NCI-H1417 (cell line): Measurements from ENCODE around the gene USH2A.
"Not testable (repeated sequence)": the region's sequence is repeated elsewhere in the genome, so short reads cannot be mapped to it uniquely, and the experiment has no call there.

Experiments used
- DNase-seq, 3 experiments: peaks; one replicate each; lab custom pipeline; 2025; lab: John Stamatoyannopoulos, UW

Gene USH2A

GRCh38 chr1:216049741-216050430 is 373.4 kb downstream of the USH2A start:
- no peak for DNase-seq

- DNase-seq = peak in 1 of 3 experiments; percentile 51
These were observed 375.3 kb downstream of the USH2A start for GRCh38 chr1:216047811-216048572.

GRCh38 chr1:216046336-216046735 is 376.9 kb downstream of the USH2A start:
- no peak for DNase-seq

- DNase-seq = no peak
These were observed 377.8 kb downstream of the USH2A start for GRCh38 chr1:216045400-216045799.

- DNase-seq = no peak
These were observed 378.7 kb downstream of the USH2A start for GRCh38 chr1:216044538-216044937.

- DNase-seq = peak in 1 of 3 experiments; percentile 54
These were observed 388.7 kb downstream of the USH2A start for GRCh38 chr1:216034506-216034905.

GRCh38 chr1:216032961-216033614 is 390.2 kb downstream of the USH2A start:
- DNase-seq = no peak

GRCh38 chr1:216032284-216032683 is 391.0 kb downstream of the USH2A start:
- no peak for DNase-seq

GRCh38 chr1:216028631-216029030 is 394.6 kb downstream of the USH2A start:
- DNase-seq = no peak

GRCh38 chr1:216024546-216024945 is 398.7 kb downstream of the USH2A start:
- no peak for DNase-seq

- no peak for DNase-seq
These were observed 402.4 kb downstream of the USH2A start for GRCh38 chr1:216020743-216021345.

- DNase-seq = no peak
These were observed 408.1 kb downstream of the USH2A start for GRCh38 chr1:216015116-216015515.

GRCh38 chr1:216014086-216014485 is 409.2 kb downstream of the USH2A start:
- DNase-seq = no peak

GRCh38 chr1:216009456-216009855 is 413.8 kb downstream of the USH2A start:
- DNase-seq = not testable (repeated sequence)

- no peak for DNase-seq
These were observed 417.3 kb downstream of the USH2A start for GRCh38 chr1:216005916-216006315.

- DNase-seq = peak; percentile 1 to 58 (median 16)
These were observed 430.6 kb downstream of the USH2A start for GRCh38 chr1:215992620-215993019.

GRCh38 chr1:215987092-215987875 is 436.0 kb downstream of the USH2A start:
- DNase-seq = no peak

GRCh38 chr1:215986401-215986800 is 436.8 kb downstream of the USH2A start:
- no peak for DNase-seq

- DNase-seq = no peak
These were observed 439.6 kb downstream of the USH2A start for GRCh38 chr1:215983680-215984079.

- no peak for DNase-seq
These were observed 451.3 kb downstream of the USH2A start for GRCh38 chr1:215971793-215972441.

- no peak for DNase-seq
These were observed 452.8 kb downstream of the USH2A start for GRCh38 chr1:215970406-215970805.
